A172 (cell line): Measurements from ENCODE around the gene TRIM58. TPM values are rescaled to one million over a fixed set of nuclear protein-coding genes. Genes with fewer than 3 reads are reported as not detected.

Source experiments
- DNase-seq: peaks from one replicate; pipeline ENCODE4 v3.0.0-alpha.2; 2015; ENCODE audit warnings: low spot score
- total RNA-seq: library from RNA; depleted of rRNA; stranded (reverse); fragments of >200 nt; shearing (Covaris generic); gene quantifications from 2 replicates; pipeline ENCODE4 v1.2.3, GENCODE V29; 2014; rRNA removed

TRIM58 gene
- total RNA-seq, 1 experiment from 2014 or later = not detected

- no peak for DNase-seq
Measured at GRCh38 chr1:247884797-247885413, 27.9 kb downstream of the TRIM58 start.

- DNase-seq = no peak
Measured at GRCh38 chr1:247895163-247895637, 38.2 kb downstream of the TRIM58 start, which contains the start of gene OR2W3. Gene OR2W3 (plus strand): TSS chr1:247895587. CDS start chr1:247895587, 0 bp downstream.

GRCh38 chr1:247895976-247896375, 39.0 kb downstream of the TRIM58 start:
- DNase-seq = no peak

GRCh38 chr1:247904122-247904521, 47.1 kb downstream of the TRIM58 start:
- no peak for DNase-seq

- DNase-seq = no peak
Measured at GRCh38 chr1:247905181-247905580, 48.2 kb downstream of the TRIM58 start.

- no peak for DNase-seq
Measured at GRCh38 chr1:247905910-247906503, 49.0 kb downstream of the TRIM58 start.

GRCh38 chr1:247906504-247907047, 49.6 kb downstream of the TRIM58 start:
- DNase-seq = peak; percentile 86

GRCh38 chr1:247908766-247909165, 51.8 kb downstream of the TRIM58 start:
- no peak for DNase-seq

- DNase-seq = no peak
Measured at GRCh38 chr1:247913786-247914185, 56.8 kb downstream of the TRIM58 start.

GRCh38 chr1:247914941-247915662, 58.1 kb downstream of the TRIM58 start:
- peak; percentile 16 for DNase-seq

- no peak for DNase-seq
Measured at GRCh38 chr1:247919952-247920351, 63.0 kb downstream of the TRIM58 start, which contains the start of gene OR2T8. Gene OR2T8 (plus strand): TSS chr1:247920252. CDS start chr1:247921018, 766 bp downstream.

- no peak for DNase-seq
Measured at GRCh38 chr1:247923941-247924340, 67.0 kb downstream of the TRIM58 start.

GRCh38 chr1:247924868-247925267, 67.9 kb downstream of the TRIM58 start, which contains the start of gene OR2AJ1:
Gene OR2AJ1 (plus strand): TSS chr1:247924889. CDS start chr1:247933769, 8,880 bp downstream.
- no peak for DNase-seq

Other genes starting within 250 kb of the TRIM58 start
- not detected in 2 replicates for gene OR13G1, start 177.4 kb upstream of the TRIM58 start, total RNA-seq
- not detected in 2 replicates for gene OR6F1, start 140.5 kb upstream of the TRIM58 start, total RNA-seq
- not detected in 2 replicates for gene OR14K1, start 118.6 kb upstream of the TRIM58 start, total RNA-seq
- gene OR14A2, start 109.0 kb upstream of the TRIM58 start, total RNA-seq = not detected in 2 replicates
- not detected in 2 replicates for gene OR1C1, start 96.6 kb upstream of the TRIM58 start, total RNA-seq
- gene OR14A16, start 33.1 kb upstream of the TRIM58 start, total RNA-seq = not detected in 2 replicates
- not detected in 2 replicates for gene OR11L1, start 15.3 kb upstream of the TRIM58 start, total RNA-seq
- not detected in 2 replicates for gene OR2W3, start 38.4 kb downstream of the TRIM58 start, total RNA-seq
- not detected in 2 replicates for gene OR2T8, start 63.1 kb downstream of the TRIM58 start, total RNA-seq
- not detected in 2 replicates for gene OR2AJ1, start 67.7 kb downstream of the TRIM58 start, total RNA-seq
- not detected in 2 replicates for gene OR2L8, start 91.7 kb downstream of the TRIM58 start, total RNA-seq
- not detected in 2 replicates for gene OR2AK2, start 108.0 kb downstream of the TRIM58 start, total RNA-seq
- not detected in 2 replicates for gene OR2L5, start 156.5 kb downstream of the TRIM58 start, total RNA-seq
- gene OR2L2, start 172.9 kb downstream of the TRIM58 start, total RNA-seq = not detected in 2 replicates
- gene OR2L3, start 189.6 kb downstream of the TRIM58 start, total RNA-seq = not detected in 2 replicates
- gene OR2L13, start 238.0 kb downstream of the TRIM58 start, total RNA-seq = not detected in 2 replicates